ENCODE data around the gene CD44. TPM values are rescaled to one million over a fixed set of nuclear protein-coding genes. Genes with fewer than 3 reads are reported as not detected.
"Not testable (repeated sequence)": the region's sequence is repeated elsewhere in the genome, so short reads cannot be mapped to it uniquely, and the experiment has no call there.

The CD44 gene
- polyA plus RNA-seq, 3 donors = 8.7 to 9.7 (median 9.6) TPM

- DNase-seq (ENCODE audit: extremely low read depth in 1 of 11, low read depth in 9 of 11, low spot score in 4 of 11) = peak; percentile 48 to 80 (median 68)
Observed at GRCh38 chr11:35223371-35223796, 84.4 kb downstream of the CD44 start.

- DNase-seq (ENCODE audit: extremely low read depth in 1 of 11, low read depth in 9 of 11, low spot score in 4 of 11) = no peak
Observed at GRCh38 chr11:35223991-35224390, 85.0 kb downstream of the CD44 start.

- no peak for DNase-seq (ENCODE audit: extremely low read depth in 1 of 11, low read depth in 9 of 11, low spot score in 4 of 11)
Observed at GRCh38 chr11:35225946-35226520, 87.1 kb downstream of the CD44 start.

GRCh38 chr11:35226756-35227155 lies 87.8 kb downstream of the CD44 start:
- DNase-seq (ENCODE audit: extremely low read depth in 1 of 11, low read depth in 9 of 11, low spot score in 4 of 11) = not testable (repeated sequence)

GRCh38 chr11:35227576-35228327 lies 88.8 kb downstream of the CD44 start:
- no peak for DNase-seq (ENCODE audit: extremely low read depth in 1 of 11, low read depth in 9 of 11, low spot score in 4 of 11)

GRCh38 chr11:35228328-35228725 lies 89.4 kb downstream of the CD44 start:
- DNase-seq (ENCODE audit: extremely low read depth in 1 of 11, low read depth in 9 of 11, low spot score in 4 of 11) = no peak

- no peak for DNase-seq (ENCODE audit: extremely low read depth in 1 of 11, low read depth in 9 of 11, low spot score in 4 of 11)
Observed at GRCh38 chr11:35230388-35230787, 91.4 kb downstream of the CD44 start.

GRCh38 chr11:35231076-35231860 lies 92.3 kb downstream of the CD44 start:
- DNase-seq (ENCODE audit: extremely low read depth in 1 of 11, low read depth in 9 of 11, low spot score in 4 of 11) = no peak

GRCh38 chr11:35232891-35233330 lies 93.9 kb downstream of the CD44 start:
- DNase-seq (ENCODE audit: extremely low read depth in 1 of 11, low read depth in 9 of 11, low spot score in 4 of 11) = no peak

- no peak for DNase-seq (ENCODE audit: extremely low read depth in 1 of 11, low read depth in 9 of 11, low spot score in 4 of 11)
Observed at GRCh38 chr11:35233518-35233917, 94.5 kb downstream of the CD44 start.

GRCh38 chr11:35234460-35235156 lies 95.6 kb downstream of the CD44 start:
- DNase-seq (ENCODE audit: extremely low read depth in 1 of 11, low read depth in 9 of 11, low spot score in 4 of 11) = no peak

- no peak for DNase-seq (ENCODE audit: extremely low read depth in 1 of 11, low read depth in 9 of 11, low spot score in 4 of 11)
Observed at GRCh38 chr11:35235157-35235468, 96.1 kb downstream of the CD44 start.

- DNase-seq (ENCODE audit: extremely low read depth in 1 of 11, low read depth in 9 of 11, low spot score in 4 of 11) = no peak
Observed at GRCh38 chr11:35235498-35235897, 96.5 kb downstream of the CD44 start.

GRCh38 chr11:35235936-35236666 lies 97.1 kb downstream of the CD44 start:
- DNase-seq (ENCODE audit: extremely low read depth in 1 of 11, low read depth in 9 of 11, low spot score in 4 of 11) = no peak

- DNase-seq (ENCODE audit: extremely low read depth in 1 of 11, low read depth in 9 of 11, low spot score in 4 of 11) = no peak
Observed at GRCh38 chr11:35236667-35237003, 97.7 kb downstream of the CD44 start.

- no peak for DNase-seq (ENCODE audit: extremely low read depth in 1 of 11, low read depth in 9 of 11, low spot score in 4 of 11)
Observed at GRCh38 chr11:35237351-35237750, 98.4 kb downstream of the CD44 start.

GRCh38 chr11:35237860-35238715 lies 99.1 kb downstream of the CD44 start:
- peak in 5 of 11 donors; percentile 18 to 31 (median 30) for DNase-seq (ENCODE audit: extremely low read depth in 1 of 11, low read depth in 9 of 11, low spot score in 4 of 11)

GRCh38 chr11:35238882-35239281 lies 99.9 kb downstream of the CD44 start:
- no peak for DNase-seq (ENCODE audit: extremely low read depth in 1 of 11, low read depth in 9 of 11, low spot score in 4 of 11)

Data from renal cortex interstitium (tissue), 11 donors.